ENCODE data around the gene MTFR1L.

The MTFR1L gene

DNA sequence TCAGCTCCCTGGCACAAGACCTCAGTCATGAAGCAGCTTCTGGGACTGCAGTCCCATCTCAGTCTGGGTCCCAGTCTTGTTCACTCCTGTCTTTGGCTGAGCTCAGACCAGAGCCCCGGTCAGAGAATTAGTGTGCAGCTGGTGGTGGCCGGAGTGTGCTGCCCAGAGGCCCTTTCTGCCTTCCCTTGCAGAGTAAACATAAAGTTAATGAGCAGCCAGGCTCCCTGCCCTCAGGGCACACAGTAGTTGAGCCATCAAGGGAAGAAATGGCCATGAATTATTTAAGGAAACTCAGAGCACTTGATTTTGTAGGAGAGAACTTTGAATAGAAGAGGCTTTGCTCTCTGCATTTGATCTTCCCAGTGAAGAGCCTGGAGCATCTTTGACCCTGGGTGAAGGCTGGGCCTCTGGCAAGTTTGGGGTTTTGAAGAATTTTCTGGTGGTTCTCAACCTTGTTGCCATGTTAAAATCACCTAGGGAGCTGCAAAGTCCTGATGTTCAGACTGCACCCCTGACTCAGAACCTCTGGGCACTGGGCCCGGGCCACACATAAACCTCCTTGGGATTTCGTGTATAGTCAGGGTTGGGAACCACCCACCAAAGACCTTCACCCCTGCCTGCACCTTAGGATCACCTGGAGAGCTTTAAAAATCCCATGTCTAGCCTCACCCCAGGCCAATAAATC, 46.2 kb upstream of the MTFR1L start:
- Histone ChIP-seq H3K27me3 (ENCODE audit: insufficient read depth, low read depth, severe bottlenecking) (no peaks in the 10 kb centered on the region), H3K4me3 (ENCODE audit: low read depth, low read length) (no peak overlapping the region), H3K36me3 (no peaks in the 10 kb centered on the region), H3K27ac (no peak overlapping the region), H3K9me3 (ENCODE audit: severe bottlenecking) (no peaks in the 10 kb centered on the region)
- no peak for DNase-seq
- TF ChIP-seq, protein P1, sequence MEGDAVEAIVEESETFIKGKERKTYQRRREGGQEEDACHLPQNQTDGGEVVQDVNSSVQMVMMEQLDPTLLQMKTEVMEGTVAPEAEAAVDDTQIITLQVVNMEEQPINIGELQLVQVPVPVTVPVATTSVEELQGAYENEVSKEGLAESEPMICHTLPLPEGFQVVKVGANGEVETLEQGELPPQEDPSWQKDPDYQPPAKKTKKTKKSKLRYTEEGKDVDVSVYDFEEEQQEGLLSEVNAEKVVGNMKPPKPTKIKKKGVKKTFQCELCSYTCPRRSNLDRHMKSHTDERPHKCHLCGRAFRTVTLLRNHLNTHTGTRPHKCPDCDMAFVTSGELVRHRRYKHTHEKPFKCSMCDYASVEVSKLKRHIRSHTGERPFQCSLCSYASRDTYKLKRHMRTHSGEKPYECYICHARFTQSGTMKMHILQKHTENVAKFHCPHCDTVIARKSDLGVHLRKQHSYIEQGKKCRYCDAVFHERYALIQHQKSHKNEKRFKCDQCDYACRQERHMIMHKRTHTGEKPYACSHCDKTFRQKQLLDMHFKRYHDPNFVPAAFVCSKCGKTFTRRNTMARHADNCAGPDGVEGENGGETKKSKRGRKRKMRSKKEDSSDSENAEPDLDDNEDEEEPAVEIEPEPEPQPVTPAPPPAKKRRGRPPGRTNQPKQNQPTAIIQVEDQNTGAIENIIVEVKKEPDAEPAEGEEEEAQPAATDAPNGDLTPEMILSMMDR (IDR thresholded peaks at IDR 0.05; ENCODE audit: low read depth, low read length): no peak

DNA sequence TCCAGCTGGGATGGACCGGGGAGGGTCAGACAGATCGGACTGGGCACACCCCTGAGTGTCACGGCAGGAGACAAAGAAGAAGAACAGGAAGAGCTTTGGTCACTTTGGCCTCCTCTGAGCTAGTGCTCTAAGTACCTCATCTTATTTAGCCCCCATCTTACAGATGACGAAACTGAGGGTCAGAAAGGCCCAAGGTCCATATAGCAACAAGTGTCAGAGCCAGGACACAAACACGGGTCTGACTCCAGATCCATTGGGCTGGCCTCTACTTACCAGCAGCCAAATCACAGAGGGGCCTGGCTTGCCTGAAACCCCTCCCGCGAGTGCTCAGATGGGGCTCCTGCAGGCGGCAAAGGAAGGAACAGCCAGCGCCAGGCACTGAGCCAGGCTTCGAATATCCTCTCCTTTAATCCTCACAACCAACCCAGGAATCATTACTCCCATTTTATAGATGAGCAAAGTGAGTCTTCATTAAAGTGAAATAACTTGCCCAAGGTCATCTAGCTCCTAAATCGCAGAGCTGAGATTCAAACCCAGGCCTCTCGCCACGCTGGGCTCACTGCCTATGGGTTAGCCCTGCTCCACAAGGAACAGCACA, 45.4 kb upstream of the MTFR1L start:
- no peaks in the 10 kb centered on the region for H3K27me3 ChIP-seq (ENCODE audit: insufficient read depth, low read depth, severe bottlenecking)
- H3K27ac ChIP-seq: no peak overlapping the region
- H3K36me3 ChIP-seq: no peaks in the 10 kb centered on the region
- no peak overlapping the region for H3K4me3 ChIP-seq (ENCODE audit: low read depth, low read length)
- DNase-seq: no peak
- TF ChIP-seq, protein P1 (IDR thresholded peaks at IDR 0.05; ENCODE audit: low read depth, low read length): no peak
- H3K9me3 ChIP-seq (ENCODE audit: severe bottlenecking): no peaks in the 10 kb centered on the region

DNA sequence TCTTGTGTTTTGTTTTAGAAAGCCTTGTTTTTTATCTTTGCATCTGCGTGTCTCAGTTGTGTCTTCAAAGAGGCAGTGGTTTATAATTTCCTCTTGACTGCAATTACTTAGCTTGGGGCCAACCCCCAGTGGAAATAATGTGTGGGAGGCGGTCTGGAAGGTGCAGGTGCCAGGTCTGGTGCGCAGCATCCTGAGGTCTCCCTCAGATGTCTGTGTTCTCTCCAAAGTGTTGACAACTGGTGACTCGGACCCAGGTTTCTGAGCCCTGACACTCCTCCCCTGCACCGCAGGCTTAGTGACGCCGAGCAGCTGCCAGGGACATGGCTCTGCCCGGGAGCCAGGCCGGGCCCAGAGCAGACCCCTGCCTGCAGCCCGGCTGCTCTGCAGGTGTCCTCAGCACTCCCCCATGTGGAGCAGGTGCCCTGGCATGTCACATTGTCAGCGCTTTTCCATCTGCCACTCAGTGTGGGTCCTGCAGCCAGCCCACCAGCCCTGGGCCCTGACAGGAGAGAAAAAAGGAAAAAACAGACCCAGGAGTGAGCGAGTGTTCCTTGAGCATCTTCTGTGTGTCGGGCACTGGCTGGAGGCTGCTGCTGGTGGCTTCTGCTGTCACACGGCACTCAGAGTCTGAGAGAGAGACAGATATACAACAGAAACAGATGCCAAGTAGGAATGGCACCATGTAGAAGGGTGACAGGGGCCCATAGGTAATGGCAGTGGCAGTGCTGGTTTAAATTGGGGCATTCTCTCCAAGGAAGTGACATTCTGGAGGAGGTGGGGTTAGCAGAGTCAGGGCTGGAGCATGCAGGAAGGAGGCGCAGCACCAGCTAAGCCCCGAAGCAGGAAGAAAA, 44.6 kb upstream of the MTFR1L start:
- Histone ChIP-seq H3K36me3 (no peaks in the 10 kb centered on the region), H3K9me3 (ENCODE audit: severe bottlenecking) (no peaks in the 10 kb centered on the region), H3K4me3 (ENCODE audit: low read depth, low read length) (no peak overlapping the region), H3K27ac (peak overlapping the region; percentile 28), H3K27me3 (ENCODE audit: insufficient read depth, low read depth, severe bottlenecking) (no peaks in the 10 kb centered on the region)
- TF ChIP-seq, protein P1 (IDR thresholded peaks at IDR 0.05; ENCODE audit: low read depth, low read length): peak; percentile 28; the same call in 1 of the 2 replicates
- peak; percentile 68 for DNase-seq

DNA sequence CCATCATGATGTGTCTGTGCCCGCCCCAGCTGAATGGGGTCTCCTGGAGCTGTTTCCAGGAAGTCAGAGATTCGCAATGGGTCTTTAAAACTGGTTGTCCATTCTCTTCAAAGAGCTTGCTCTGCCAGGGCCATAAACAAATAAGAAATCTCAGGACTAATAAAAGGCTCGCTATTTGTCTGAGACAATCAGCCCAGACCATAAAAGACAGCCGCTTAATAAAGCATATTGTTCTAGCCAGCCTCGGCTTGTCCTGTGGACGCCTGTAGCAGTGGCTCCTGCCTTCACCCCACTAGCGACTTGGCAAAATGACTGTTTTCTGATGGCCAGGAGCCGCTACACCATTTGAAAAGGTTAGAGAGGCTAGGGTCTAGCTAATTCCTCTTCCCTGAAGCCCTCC, 40.4 kb upstream of the MTFR1L start:
- Histone ChIP-seq H3K9me3 (ENCODE audit: severe bottlenecking) (no peaks in the 10 kb centered on the region), H3K27me3 (ENCODE audit: insufficient read depth, low read depth, severe bottlenecking) (no peaks in the 10 kb centered on the region), H3K4me3 (ENCODE audit: low read depth, low read length) (no peak overlapping the region), H3K27ac (no peak overlapping the region), H3K36me3 (no peaks in the 10 kb centered on the region)
- no peak for DNase-seq
- TF ChIP-seq, protein P1 (IDR thresholded peaks at IDR 0.05; ENCODE audit: low read depth, low read length): no peak

DNA sequence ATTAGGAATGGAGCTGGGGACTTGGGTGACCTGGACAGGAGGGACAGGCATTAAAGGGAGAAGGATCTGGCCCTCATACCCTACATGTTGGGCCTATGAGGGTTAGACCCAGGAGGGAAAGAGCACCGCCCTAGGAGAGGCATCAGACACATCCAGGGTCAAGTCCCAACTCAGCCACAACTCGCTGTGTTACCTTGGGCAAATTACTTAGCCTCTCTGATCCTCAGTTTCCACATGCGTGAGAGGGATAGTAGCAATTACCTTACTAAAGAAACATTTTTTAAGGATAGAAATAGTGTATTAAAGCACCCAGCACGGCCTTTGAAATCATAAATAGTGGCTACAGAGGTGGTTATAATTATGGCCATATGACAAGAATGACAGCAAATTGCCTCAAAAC, 39.9 kb upstream of the MTFR1L start:
- no peak for DNase-seq
- TF ChIP-seq, protein P1 (IDR thresholded peaks at IDR 0.05; ENCODE audit: low read depth, low read length): no peak
- no peaks in the 10 kb centered on the region for H3K9me3 ChIP-seq (ENCODE audit: severe bottlenecking)
- no peaks in the 10 kb centered on the region for H3K36me3 ChIP-seq
- no peak overlapping the region for H3K4me3 ChIP-seq (ENCODE audit: low read depth, low read length)
- no peak overlapping the region for H3K27ac ChIP-seq
- no peaks in the 10 kb centered on the region for H3K27me3 ChIP-seq (ENCODE audit: insufficient read depth, low read depth, severe bottlenecking)
